Measurements from ENCODE around the gene SLC9C2.
A peak's percentile ranks its signal among the peaks of the same experiment; 100 is the strongest.
"Not testable (repeated sequence)": the region's sequence is repeated elsewhere in the genome, so short reads cannot be mapped to it uniquely, and the experiment has no call there.

Gene SLC9C2

DNA sequence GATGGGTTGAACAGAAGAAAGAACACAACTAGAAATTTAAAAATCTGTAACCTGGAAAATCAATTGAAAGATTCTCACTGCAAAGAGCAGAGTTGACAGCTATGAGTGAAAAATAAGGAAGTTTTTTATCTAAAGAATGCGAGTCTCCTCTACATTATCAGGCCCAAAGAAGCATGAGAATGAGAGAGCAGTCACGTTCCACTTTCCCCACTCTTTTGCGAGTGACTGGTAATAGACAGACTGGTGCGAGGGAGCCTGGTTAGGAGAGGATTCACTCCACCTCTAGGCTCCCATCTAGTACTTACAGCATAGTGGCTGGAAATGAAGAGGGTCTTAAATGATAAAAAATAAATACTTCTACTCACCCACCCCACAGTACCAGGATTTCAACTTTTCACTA, 73.8 kb downstream of the SLC9C2 start:
- DNase-seq, result no peak

DNA sequence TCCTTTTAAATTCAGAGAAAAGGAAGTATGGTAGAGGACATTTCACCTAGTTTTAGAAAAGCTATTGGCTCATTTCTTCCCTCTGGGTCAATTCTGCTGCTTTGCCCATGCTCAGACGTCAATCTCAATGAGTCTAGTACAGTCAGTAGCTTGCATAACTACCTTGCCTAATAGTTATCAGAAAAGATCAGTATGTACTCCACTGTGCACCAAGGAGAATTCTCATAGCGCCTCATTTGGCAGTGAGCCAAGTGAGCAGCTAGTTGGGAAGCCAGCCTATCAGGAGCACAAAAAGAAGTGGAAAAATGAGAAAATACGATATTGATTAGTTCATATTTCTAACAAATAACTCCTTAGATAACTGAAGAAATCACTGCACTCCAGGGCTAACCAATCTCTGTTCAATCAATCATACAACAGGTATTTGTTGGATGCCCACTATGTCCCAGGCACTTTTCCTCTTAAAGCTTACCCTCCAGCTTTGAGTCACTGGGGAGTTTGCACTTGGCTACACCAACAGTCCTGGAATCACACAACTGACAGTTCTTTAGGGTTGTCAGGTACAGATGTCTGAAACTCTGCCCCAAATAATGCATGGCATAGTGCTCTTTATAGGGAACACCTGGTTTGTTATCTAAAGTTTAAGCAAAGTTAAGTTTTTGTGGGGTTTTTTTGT, 75.6 kb downstream of the SLC9C2 start:
- peak; percentile 30 for DNase-seq

DNA sequence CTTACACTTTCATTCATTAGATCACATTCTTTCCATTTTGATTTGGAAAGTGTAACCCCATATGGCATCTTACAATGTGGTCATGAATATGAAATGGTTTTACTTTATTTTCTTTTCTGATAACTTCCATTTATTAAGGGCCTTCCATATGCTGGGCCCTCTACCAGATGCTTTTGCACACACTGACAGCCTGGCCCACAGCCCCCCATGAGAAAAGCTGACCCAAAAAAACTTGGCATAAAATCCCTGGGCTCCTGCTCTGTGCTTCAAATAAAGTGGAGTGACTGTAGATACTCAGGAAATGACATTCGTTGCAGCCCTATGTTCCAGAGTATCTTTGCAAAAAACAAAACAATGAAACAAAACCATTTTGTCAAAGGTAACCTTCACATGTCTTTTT, 76.9 kb downstream of the SLC9C2 start:
- no peak for DNase-seq

DNA sequence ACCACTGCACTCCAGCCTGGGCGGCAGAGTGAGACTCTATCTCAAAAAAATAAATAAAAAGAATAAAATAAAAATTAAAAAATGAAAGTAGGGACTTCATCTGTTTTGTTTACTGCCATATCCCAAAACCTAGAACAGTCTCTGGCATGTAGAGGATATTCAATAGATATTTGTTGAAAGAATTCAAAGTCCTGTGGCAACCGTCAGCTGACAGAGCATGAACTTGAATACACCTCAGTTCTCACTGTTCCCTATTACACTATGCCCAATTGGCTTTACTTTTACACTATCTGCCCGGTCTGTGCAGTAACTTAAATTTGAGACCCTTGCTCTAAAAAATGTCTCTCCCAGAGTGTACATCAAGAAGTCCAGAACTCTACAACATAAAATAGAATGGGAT, 79.5 kb downstream of the SLC9C2 start:
- no peak for DNase-seq

DNA sequence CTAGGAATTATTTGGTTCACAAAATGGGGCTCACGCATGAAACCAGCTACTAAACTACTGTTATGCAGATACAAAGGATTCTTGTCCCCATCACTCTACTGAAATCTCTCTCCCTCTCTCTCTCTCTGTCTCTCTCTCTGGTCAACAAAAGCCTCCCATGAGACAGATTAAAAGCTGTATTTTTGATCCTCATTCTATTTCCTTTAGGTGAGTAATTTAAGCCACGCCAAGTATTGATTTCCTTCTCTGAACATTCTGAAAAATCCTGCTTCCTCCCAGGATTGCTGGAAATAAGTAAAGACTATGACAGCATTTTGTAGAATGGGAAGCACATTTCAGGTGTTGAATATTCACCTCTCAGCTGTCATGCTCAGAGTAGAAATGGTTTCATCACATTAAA, 82.1 kb downstream of the SLC9C2 start:
- no peak for DNase-seq

DNA sequence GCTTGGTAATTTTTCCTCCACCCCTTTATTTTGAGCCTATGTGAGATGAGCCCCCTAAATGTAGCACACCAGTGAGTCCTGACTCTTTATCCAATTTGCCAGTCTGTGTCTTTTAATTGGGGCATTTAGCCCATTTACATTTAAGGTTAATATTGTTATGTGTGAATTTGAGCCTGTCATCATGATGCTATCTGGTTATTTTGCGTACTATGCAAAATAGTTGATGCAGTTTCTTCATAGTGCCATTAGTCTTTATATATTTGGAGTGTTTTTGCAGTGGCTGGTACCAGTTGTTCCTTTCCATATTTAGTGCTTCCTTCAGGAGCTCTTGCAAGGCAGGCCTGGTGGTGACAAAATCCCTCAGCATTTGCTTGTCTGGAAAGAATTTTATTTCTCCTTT, 88.4 kb downstream of the SLC9C2 start:
- DNase-seq, result not testable (repeated sequence)

DNA sequence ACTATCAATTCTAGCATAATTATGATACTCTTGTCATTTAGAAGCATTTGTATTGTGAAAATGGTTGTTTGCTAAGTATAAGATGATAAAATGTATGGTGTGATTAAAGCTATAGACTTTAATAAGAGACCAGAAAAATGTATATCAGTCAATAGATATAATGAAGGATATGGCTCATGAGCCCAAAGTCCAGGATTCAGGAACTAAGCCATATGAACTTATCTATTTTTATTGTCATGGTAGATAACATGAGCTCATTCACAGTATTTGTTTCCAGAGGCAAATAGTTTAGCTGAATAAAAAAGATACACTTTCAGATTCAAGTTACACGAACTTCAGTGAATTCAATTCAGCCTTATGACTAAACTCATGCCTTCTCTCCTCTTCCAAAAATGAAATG, 93.1 kb downstream of the SLC9C2 start:
- DNase-seq, result no peak

DNA sequence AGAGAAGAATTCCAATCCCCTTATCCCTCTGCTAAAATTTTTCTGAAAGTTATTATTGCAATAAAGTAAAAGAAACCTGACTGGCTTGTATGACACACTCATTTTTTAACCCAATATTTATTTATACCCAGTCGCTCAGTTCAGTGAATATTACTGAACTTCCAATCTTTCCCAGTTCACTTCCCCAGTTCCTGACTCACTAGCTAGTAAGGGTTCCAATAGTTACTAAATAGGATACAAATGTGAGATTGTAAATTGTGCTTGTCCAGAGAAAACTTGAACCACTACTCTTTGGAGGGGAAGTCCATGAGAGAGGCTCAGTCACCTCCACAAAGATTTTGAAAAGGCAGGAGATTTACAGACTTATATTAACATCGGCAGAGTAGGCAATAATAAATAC, 94.3 kb downstream of the SLC9C2 start:
- no peak for DNase-seq

DNA sequence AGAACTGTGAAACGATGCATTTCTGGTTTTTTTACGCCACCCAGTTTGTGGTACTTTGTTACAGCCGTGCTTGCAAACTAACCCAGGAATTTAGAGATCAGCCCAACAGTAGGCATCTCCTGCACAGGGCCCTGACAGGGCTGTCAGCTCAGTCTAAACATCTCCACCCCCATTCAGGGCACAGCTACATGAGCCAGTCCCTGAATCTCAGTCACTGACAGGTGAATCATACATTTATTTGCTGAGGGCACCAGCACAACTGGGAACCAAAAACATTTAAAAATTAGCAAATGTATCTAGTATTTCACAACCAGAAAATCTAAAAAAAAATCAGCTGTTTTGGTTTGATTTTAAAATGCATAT, 95.0 kb downstream of the SLC9C2 start:
- no peak for DNase-seq

DNA sequence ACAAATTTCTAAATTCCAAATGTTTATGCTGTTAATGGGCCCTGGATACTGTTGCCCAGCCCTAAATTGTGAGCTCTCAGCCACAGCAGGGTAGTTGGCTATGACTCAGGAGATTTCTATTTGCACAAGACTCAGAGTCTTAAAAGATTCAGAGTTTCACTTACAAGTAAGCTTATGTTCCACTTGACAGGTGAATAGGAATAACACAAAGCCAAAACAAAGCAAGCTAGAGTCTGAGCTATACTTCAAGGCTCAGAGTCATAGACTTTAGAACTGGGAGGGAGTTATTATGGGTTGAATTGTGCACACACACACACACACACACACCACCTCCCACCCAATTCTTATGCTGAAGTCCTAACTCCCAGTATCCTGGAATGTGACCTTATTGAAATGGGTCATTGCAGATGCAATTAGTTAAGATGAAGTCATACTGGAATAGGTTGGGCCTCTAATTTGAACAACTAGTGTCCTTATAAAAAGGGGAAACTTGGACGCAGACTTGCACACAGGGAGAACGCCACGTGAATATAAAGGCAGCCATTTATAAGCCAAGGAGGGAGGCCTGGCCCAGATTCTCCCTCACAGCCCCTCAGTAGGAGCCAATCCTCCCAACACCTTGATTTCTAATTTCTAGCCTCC, 95.5 kb downstream of the SLC9C2 start:
- no peak for DNase-seq

DNA sequence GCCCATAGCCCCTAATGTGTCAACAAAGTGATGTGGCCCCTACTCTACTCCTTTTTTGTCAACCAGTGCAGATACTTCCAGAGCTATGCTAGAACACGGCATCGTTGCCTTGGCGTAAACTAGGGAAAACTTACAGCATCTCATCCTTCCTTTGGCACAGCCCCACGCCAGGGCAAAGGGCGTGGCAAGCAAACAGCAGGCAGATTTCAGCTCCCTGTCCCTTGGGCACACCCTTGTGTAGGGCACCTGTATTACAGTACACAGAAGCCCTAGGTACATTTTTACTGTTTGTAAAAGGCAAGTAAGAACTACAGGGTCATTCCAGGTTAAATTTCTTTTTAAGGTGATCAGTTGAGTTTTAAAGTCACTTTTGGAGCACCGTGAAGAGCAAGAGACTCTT, 96.4 kb downstream of the SLC9C2 start:
- no peak for DNase-seq

DNA sequence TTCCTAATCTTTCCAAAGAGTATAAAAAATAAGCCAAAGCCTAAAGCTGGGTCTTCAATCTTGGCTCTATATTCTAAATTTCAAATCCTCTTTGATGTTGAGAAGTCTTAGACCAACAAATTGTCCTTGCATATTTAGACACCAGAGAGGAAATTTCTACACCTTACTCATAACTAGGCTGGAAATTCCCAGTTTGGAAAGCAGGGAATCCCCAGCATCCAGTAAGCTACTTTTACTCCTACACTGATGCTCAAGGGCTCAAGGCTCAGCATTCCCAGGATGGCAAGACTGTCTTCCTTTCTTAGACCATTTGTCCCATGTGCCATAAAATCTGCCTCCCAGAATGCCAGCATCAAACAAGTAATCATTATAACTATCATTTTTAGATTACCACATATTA, 97.5 kb downstream of the SLC9C2 start:
- DNase-seq, result no peak

DNA sequence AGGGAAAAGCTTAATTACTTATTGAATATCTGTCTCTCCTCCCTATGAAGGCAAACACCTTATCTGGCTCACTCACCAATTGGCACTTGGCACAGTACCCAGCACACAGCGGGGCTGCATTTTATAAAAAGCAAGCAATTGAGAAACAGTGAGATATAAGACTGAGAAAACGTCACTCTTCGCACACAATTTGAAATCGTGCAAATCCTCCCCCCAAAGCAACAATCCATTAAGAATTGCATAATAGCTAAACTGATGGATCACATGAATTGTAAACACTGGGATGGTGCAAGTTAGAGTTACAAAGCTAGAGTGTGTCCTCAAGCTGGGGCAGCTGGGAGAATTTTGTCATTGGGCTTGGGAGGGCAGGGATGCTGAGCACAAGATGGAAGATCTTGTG, 98.6 kb downstream of the SLC9C2 start:
- DNase-seq, result no peak

DNA sequence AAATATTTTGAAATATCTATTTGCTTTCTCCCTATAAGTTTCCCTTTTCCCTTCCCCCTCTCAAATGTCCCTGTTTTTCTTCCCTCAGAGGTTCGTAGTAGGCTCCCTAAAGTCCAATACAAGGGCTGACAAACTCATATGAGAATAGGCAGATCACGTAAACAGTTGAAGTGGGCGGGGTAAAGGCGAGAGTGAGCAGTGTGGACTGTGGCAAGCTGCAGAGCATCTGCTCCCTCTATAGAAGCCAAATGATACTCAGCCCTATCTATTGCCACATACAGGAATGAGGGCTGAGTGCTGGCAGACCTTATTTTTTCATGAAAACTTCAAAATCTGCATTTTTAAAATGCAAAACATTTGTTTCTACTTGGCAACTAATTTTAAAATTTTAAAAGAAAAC, 99.5 kb downstream of the SLC9C2 start:
- no peak for DNase-seq

DNA sequence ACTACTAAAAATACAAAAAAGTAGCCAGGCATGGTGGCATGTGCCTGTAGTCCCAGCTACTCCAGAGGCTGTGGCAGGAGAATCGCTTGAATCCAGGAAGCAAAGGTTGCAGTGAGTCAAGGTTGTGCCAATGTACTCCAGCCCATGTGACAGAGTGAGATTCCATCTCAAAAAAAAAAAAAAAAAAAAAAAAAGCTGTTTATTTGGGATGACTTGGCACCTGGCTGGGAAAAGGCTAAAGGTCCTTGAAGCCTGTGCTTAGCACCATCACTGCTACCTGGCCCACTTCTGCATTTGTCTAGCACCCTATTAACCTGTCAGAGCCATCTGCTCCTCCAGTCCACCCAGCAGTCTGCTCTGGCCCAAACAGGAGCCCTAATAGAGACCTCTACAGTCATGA, 100.8 kb downstream of the SLC9C2 start:
- DNase-seq, result no peak

DNA sequence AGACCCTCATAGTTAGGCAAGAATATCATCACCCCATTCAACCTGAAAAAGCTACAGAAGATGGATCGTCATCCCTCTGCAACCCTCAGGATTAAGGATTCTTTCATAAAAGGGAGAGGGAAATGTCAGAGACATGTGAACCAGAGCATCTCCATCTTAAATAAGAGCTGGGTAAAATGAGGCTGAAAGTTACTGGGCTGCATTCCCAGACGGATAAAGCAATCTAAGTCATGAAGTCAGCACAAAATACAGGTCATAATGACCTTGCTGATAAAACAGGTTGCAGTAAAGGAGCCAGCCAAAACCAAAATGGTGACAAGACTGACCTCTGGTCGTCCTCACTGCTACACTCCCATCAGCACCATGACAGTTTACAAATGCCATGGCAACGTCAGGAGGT, 103.1 kb downstream of the SLC9C2 start:
- DNase-seq, result no peak

DNA sequence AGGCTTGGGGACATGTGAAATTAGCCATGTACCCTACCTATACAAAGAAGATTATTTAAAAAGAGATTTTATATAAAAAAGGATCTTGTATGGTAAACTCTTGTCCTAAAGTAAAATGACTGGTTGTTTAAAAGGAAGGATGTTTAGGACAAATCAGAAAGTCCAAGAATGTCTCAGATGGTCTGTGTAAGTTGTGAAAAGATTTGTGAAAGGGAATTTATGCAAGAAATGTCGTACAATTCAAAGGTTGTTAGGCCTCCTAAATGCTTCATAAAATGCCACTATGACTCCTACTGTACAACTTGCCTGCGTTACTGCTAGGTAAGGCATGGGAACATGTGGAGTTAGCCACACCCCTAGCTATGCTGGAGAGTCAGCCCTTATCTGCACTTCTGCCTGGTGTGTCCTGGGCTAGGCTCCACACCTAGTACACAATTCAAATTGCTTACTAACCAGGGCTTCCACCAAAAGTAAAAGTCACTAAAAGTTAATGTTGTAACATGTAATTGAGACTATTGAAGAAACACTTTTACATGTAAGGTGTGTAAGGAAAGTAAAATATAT, 106.0 kb downstream of the SLC9C2 start:
- no peak for DNase-seq

DNA sequence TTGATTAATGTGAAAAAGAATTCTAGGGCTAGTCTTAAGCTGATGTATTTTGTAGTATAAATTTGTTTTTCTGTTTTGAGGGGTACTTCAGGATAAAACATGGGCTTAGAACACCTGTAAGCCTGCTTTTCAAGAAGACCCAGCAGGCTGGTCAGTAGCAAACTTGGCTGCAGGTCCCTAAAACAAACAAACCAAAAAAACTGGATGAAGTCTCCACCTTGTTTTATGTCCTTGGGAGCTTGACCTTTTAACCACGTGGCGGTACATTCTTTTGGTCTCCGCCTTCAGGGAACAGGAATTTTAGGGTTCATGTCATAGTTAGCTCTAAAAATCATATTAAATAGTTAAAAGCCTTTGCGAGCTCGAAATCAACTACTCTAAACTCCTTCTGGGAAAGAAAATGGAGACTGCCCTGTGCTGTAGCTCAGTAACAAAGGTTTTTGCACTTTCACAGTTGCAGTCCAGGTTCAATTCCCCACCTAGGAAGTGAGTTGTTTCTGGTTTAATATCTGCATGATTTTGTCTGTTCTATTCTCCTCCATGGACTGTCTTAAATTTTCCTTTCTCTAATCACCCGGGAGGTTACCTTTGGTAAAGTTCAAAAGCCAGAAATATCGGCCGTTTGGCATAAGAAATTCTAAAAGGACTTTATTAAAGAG, 107.1 kb downstream of the SLC9C2 start:
- DNase-seq, result no peak

DNA sequence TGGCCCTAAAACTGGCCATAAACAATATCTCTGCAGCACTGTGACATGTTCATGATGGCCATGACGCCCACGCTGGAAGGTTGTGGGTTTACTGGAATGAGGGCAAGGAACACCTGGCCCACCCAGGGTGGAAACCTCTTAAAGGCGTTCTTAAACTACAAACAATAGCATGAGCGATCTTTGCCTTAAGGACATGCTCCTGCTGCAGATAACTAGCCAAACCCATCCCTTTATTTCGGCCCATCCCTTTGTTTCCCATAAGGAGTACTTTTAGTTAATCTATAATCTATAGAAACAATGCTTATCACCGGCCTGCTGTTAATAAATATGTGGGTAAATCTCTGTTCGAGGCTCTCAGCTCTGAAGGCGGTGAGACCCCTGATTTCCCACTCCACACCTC, 109.7 kb downstream of the SLC9C2 start:
- not testable (repeated sequence) for DNase-seq

DNA sequence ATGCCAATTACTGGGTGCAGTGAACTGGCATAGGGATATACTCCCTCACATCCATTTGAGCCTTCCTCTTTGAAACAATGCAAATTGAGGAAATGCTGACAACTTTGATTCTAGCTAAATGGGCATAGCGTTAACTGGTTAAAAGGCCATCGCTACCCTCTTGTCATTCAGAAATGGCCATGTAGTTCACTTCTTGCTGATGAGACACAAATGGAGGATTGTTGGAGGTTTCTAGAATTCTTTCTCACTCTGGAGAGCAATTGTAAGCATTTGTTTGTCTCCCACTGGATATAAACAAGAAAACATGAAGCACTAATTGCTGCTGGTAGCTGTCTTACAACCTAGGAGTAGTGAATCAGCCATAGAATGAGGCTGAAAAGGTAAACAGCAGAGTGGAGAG, 111.4 kb downstream of the SLC9C2 start:
- no peak for DNase-seq

DNA sequence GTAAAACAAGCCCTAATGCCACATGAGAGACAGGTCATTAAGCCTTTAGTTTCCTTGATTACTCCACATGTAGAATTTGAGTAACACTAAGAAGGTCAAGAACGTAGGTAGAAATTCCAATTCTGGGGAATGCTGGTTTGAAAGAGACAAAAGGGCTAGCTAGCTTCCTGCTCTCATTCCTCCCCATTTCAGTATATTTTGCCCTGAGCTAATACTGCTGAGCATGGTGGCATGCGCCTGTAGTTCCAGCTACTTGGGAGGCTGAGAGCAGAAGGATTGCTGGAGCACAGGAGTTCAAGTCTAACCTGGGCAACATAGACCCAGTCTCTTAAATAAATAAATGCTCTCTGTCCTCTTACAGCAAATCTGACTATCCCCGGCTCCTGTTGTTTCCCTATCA, 112.9 kb downstream of the SLC9C2 start:
- no peak for DNase-seq

DNA sequence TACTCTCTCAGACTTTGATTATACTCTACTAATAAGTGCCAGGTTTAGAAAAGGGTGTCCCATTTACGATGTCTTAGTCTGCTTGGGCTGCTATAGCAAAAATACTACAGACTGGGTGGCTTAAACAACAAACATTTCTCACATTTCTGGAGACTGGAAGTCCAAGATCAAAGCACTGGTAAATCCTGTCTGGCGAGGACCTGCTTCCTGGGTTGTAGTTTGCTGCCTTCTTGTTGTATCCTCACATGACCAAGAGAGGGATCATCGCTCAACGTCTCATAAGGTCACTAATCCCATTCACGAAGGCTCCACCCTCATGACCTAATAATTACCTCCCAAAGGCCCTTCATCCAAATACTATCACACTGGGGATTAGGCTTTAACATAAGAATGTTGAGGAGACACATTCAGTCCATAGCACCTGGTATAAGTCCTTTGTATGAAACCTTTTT, 113.7 kb downstream of the SLC9C2 start:
- DNase-seq, result no peak

DNA sequence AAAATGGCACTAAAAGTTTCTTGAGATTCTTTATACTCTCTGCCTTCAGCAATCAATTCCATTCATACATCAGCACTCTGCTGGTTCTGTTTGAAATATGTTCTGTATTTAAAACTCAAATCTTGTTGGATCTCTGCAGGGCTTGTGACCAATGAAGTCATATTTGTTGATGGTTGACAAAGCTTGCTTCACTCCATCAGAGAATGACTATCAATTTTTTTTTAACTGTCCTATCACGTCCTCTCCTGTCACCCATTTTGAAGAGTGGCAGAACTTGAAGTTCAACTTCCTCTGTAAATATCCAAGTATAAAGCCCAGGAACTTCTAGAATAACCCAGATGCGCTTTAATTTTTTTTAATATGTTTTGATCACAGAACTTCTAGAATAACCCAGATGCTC, 114.9 kb downstream of the SLC9C2 start:
- no peak for DNase-seq

DNA sequence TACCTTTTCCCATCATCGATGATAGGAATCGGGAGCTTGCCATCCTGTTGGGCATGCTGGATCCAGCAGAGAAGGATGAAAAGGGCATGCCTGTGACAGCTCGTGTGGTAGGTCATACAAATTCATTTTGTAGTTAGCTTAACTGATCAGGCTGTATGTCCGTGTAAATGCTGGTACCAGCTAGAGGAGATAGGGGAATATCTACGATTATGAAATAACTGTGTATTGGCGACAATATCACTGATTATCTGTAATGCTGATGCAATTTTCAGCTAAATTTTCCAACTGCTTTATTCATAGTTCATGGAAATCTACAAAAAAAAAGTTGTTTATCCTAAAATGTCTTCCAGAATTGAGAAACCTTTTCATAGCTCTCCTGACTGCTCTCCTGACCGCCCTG, 117.5 kb downstream of the SLC9C2 start:
- DNase-seq, result no peak
